ENCODE results near the gene SOSTDC1. TPM values are rescaled to one million over a fixed set of nuclear protein-coding genes. Genes with fewer than 3 reads are reported as not detected.
"Not testable (repeated sequence)": the region's sequence is repeated elsewhere in the genome, so short reads cannot be mapped to it uniquely, and the experiment has no call there.

Gene SOSTDC1
- total and polyA plus RNA-seq, 7 experiments from 2014 or later: not detected

DNA sequence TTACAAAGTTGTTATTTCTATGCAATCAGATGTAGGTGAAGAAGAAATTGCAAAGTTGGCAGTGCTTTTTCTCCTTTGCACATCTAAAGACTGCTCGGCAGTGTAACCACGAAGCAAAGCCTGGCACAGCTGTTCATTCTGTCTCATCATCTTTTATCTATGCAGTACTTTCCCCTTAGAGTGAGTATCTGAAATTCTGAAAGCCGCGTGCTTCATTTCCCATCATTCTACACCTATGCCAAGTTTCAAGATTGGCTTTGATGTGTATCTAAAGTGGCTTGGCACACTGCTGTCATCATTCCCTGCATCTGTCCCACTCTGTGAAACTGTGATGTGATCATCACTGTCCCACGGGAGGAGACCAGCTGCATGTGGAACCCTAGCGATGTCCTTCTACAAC, 15.2 kb downstream of the SOSTDC1 start:
- Histone ChIP-seq H3K36me3 (ENCODE audit: control insufficient read depth in 2 of 3, insufficient read depth in 3 of 3, low read length in 3 of 3) (no peaks in the 10 kb centered on the region), H3K27ac (ENCODE audit: low read depth, low read length) (no peak overlapping the region), H3K9me3 (ENCODE audit: control insufficient read depth in 2 of 3, low read length in 3 of 3) (no peaks in the 10 kb centered on the region), H3K27me3 (ENCODE audit: control insufficient read depth in 2 of 2, insufficient read depth in 2 of 2, low read length in 2 of 2) (no peaks in the 10 kb centered on the region), H3K4me1 (ENCODE audit: control insufficient read depth in 2 of 2, insufficient read depth in 2 of 2, low read length in 2 of 2) (no peaks in the 10 kb centered on the region), H3K4me3 (ENCODE audit: low read length) (no peak overlapping the region)
- H3K27ac Mint-ChIP-seq: no peak overlapping the region
- H3K36me3 Mint-ChIP-seq: no peaks in the 10 kb centered on the region
- no peak overlapping the region for H3K4me3 Mint-ChIP-seq
- no peak for ATAC-seq
- no peak for DNase-seq
- H3K9me3 Mint-ChIP-seq: no peaks in the 10 kb centered on the region
- peaks cover 0 to 2% (median 1%) of the 10 kb centered on the region in 7 donors for H3K4me1 Mint-ChIP-seq
- ChIA-PET POLR2A (no interaction called here), CTCF (no interaction called here)
- intact Hi-C loops (cut with micrococcal nuclease): no loop called here
- peaks cover 3 to 9% (median 7%) of the 10 kb centered on the region in 5 donors for H3K27me3 Mint-ChIP-seq

GRCh38 chr7:16447876-16448275, 17.7 kb downstream of the SOSTDC1 start:
- Mint-ChIP-seq H3K27ac (no peak overlapping the region), H3K4me3 (no peak overlapping the region), H3K27me3 (peaks cover 3 to 8% (median 6%) of the 10 kb centered on the region in 5 donors), H3K9me3 (no peaks in the 10 kb centered on the region), H3K4me1 (no peaks in the 10 kb centered on the region), H3K36me3 (no peaks in the 10 kb centered on the region)
- ATAC-seq (no peak), DNase-seq (no peak)
- H3K27ac ChIP-seq (ENCODE audit: low read depth, low read length): no peak overlapping the region
- H3K4me3 ChIP-seq (ENCODE audit: low read length): no peak overlapping the region
- H3K9me3 ChIP-seq (ENCODE audit: control insufficient read depth in 2 of 3, low read length in 3 of 3): no peaks in the 10 kb centered on the region
- H3K36me3 ChIP-seq (ENCODE audit: control insufficient read depth in 2 of 3, insufficient read depth in 3 of 3, low read length in 3 of 3): no peaks in the 10 kb centered on the region
- POLR2A ChIA-PET: no interaction called here
- intact Hi-C loops (cut with micrococcal nuclease): no loop called here
- H3K4me1 ChIP-seq (ENCODE audit: control insufficient read depth in 2 of 2, insufficient read depth in 2 of 2, low read length in 2 of 2): no peaks in the 10 kb centered on the region
- no peaks in the 10 kb centered on the region for H3K27me3 ChIP-seq (ENCODE audit: control insufficient read depth in 2 of 2, insufficient read depth in 2 of 2, low read length in 2 of 2)
- CTCF ChIA-PET: no interaction called here

DNA sequence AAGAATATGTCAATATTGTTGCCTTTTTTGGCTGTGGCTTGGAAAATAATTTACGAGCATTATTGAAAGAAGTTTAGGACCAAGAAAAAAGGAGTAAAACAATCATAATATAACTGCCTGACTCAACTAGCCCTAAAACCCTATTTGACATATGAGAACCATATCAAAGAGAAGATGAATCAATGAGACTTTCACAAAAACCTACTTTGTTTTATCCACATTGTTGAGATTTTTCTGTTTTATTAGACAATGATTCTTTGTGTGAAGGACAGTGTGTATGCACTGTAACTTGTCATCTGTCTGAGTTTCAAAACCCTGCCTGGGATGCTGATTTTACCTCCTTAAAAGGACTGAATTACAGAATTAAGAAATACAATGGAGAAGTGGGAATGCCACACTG, 19.0 kb downstream of the SOSTDC1 start:
- H3K4me3 Mint-ChIP-seq: no peak overlapping the region
- ChIA-PET POLR2A (no interaction called here), CTCF (no interaction called here)
- Histone ChIP-seq H3K27me3 (ENCODE audit: control insufficient read depth in 2 of 2, insufficient read depth in 2 of 2, low read length in 2 of 2) (no peaks in the 10 kb centered on the region), H3K4me1 (ENCODE audit: control insufficient read depth in 2 of 2, insufficient read depth in 2 of 2, low read length in 2 of 2) (no peaks in the 10 kb centered on the region), H3K9me3 (ENCODE audit: control insufficient read depth in 2 of 3, low read length in 3 of 3) (no peaks in the 10 kb centered on the region), H3K27ac (ENCODE audit: low read depth, low read length) (no peak overlapping the region), H3K36me3 (ENCODE audit: control insufficient read depth in 2 of 3, insufficient read depth in 3 of 3, low read length in 3 of 3) (no peaks in the 10 kb centered on the region), H3K4me3 (ENCODE audit: low read length) (no peak overlapping the region)
- DNase-seq: no peak
- peaks cover 0 to 12% (median 2%) of the 10 kb centered on the region in 5 donors for H3K27me3 Mint-ChIP-seq
- H3K9me3 Mint-ChIP-seq: no peaks in the 10 kb centered on the region
- H3K4me1 Mint-ChIP-seq: no peaks in the 10 kb centered on the region
- H3K36me3 Mint-ChIP-seq: no peaks in the 10 kb centered on the region
- intact Hi-C loops (cut with micrococcal nuclease): no loop called here
- ATAC-seq: no peak
- H3K27ac Mint-ChIP-seq: no peak overlapping the region

- H3K4me1 ChIP-seq (ENCODE audit: control insufficient read depth in 2 of 2, insufficient read depth in 2 of 2, low read length in 2 of 2); H3K27me3 ChIP-seq (ENCODE audit: control insufficient read depth in 2 of 2, insufficient read depth in 2 of 2, low read length in 2 of 2); H3K36me3 ChIP-seq (ENCODE audit: control insufficient read depth in 2 of 3, insufficient read depth in 3 of 3, low read length in 3 of 3); H3K4me3 Mint-ChIP-seq; H3K27ac Mint-ChIP-seq; DNase-seq; ATAC-seq; H3K9me3 ChIP-seq (ENCODE audit: control insufficient read depth in 2 of 3, low read length in 3 of 3); H3K9me3 Mint-ChIP-seq; H3K27ac ChIP-seq (ENCODE audit: low read depth, low read length); H3K36me3 Mint-ChIP-seq; H3K4me3 ChIP-seq (ENCODE audit: low read length); POLR2A ChIA-PET; H3K4me1 Mint-ChIP-seq; intact Hi-C loops (cut with micrococcal nuclease); H3K27me3 Mint-ChIP-seq: not testable (repeated sequence)
- CTCF ChIA-PET: interaction anchor here (1.1 kb wide), 1 partner anchor 12 kb away, joined by 3 read pairs; no protein-coding TSS in a partner anchor
These were observed 21.7 kb downstream of the SOSTDC1 start for GRCh38 chr7:16443871-16444270.

- Histone ChIP-seq H3K4me3 (ENCODE audit: low read length) (no peak overlapping the region), H3K36me3 (ENCODE audit: control insufficient read depth in 2 of 3, insufficient read depth in 3 of 3, low read length in 3 of 3) (no peaks in the 10 kb centered on the region), H3K27me3 (ENCODE audit: control insufficient read depth in 2 of 2, insufficient read depth in 2 of 2, low read length in 2 of 2) (no peaks in the 10 kb centered on the region), H3K4me1 (ENCODE audit: control insufficient read depth in 2 of 2, insufficient read depth in 2 of 2, low read length in 2 of 2) (no peaks in the 10 kb centered on the region), H3K9me3 (ENCODE audit: control insufficient read depth in 2 of 3, low read length in 3 of 3) (no peaks in the 10 kb centered on the region), H3K27ac (ENCODE audit: low read depth, low read length) (no peak overlapping the region)
- POLR2A ChIA-PET: no interaction called here
- intact Hi-C loops (cut with micrococcal nuclease): no loop called here
- H3K4me3 Mint-ChIP-seq: no peak overlapping the region
- peaks cover 0 to 15% (median 5%) of the 10 kb centered on the region in 5 donors for H3K27me3 Mint-ChIP-seq
- H3K36me3 Mint-ChIP-seq: peaks cover 0 to 3% (median 0%) of the 10 kb centered on the region in 5 donors
- no peak for ATAC-seq
- no peak overlapping the region for H3K27ac Mint-ChIP-seq
- peaks cover 0 to 2% (median 0%) of the 10 kb centered on the region in 7 donors for H3K4me1 Mint-ChIP-seq
- H3K9me3 Mint-ChIP-seq: no peaks in the 10 kb centered on the region
- CTCF ChIA-PET: no interaction called here
- DNase-seq: no peak
These were observed 26.6 kb downstream of the SOSTDC1 start for GRCh38 chr7:16438988-16439387.

DNA sequence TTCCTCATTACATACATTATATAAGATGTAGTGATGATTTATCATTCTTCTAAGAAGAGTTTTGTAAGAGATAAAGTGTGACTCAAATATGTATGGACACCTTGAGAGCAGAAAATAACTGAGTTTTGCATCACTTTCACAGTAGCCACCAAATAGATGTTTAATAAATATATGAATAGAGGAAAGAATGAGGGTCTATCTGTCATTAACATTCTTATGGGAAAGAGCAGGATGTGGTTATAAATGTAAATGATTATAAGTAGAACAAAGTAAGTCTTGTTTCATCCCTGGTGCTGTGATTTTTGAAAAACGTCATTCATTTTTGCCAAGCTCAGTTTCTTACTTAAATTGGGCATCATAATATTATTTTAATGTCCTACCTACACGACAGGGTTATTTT, 29.2 kb downstream of the SOSTDC1 start:
- H3K4me1 ChIP-seq (ENCODE audit: control insufficient read depth in 2 of 2, insufficient read depth in 2 of 2, low read length in 2 of 2): no peaks in the 10 kb centered on the region
- Mint-ChIP-seq H3K4me3 (no peak overlapping the region), H3K36me3 (peaks cover 0 to 3% (median 0%) of the 10 kb centered on the region in 5 donors), H3K27me3 (peaks cover 0 to 15% (median 0%) of the 10 kb centered on the region in 5 donors), H3K27ac (no peak overlapping the region), H3K9me3 (no peaks in the 10 kb centered on the region), H3K4me1 (peaks cover 0 to 5% (median 0%) of the 10 kb centered on the region in 7 donors)
- ATAC-seq (no peak), DNase-seq (no peak)
- CTCF ChIA-PET: no interaction called here
- no peaks in the 10 kb centered on the region for H3K9me3 ChIP-seq (ENCODE audit: control insufficient read depth in 2 of 3, low read length in 3 of 3)
- no peak overlapping the region for H3K4me3 ChIP-seq (ENCODE audit: low read length)
- POLR2A ChIA-PET: interaction anchor here (0.6 kb wide), 1 partner anchor 59 kb away, joined by 3 read pairs; no protein-coding TSS in a partner anchor
- no peak overlapping the region for H3K27ac ChIP-seq (ENCODE audit: low read depth, low read length)
- no peaks in the 10 kb centered on the region for H3K36me3 ChIP-seq (ENCODE audit: control insufficient read depth in 2 of 3, insufficient read depth in 3 of 3, low read length in 3 of 3)
- no peaks in the 10 kb centered on the region for H3K27me3 ChIP-seq (ENCODE audit: control insufficient read depth in 2 of 2, insufficient read depth in 2 of 2, low read length in 2 of 2)
- intact Hi-C loops (cut with micrococcal nuclease): no loop called here

- H3K4me3 ChIP-seq (ENCODE audit: low read length): no peak overlapping the region
- Mint-ChIP-seq H3K4me1 (peaks cover 0 to 5% (median 0%) of the 10 kb centered on the region in 7 donors), H3K36me3 (no peaks in the 10 kb centered on the region), H3K9me3 (no peaks in the 10 kb centered on the region), H3K27me3 (peaks cover 0 to 16% (median 0%) of the 10 kb centered on the region in 5 donors), H3K27ac (no peak overlapping the region), H3K4me3 (no peak overlapping the region)
- H3K36me3 ChIP-seq (ENCODE audit: control insufficient read depth in 2 of 3, insufficient read depth in 3 of 3, low read length in 3 of 3): no peaks in the 10 kb centered on the region
- no peak for ATAC-seq
- H3K9me3 ChIP-seq (ENCODE audit: control insufficient read depth in 2 of 3, low read length in 3 of 3): no peaks in the 10 kb centered on the region
- DNase-seq: no peak
- H3K4me1 ChIP-seq (ENCODE audit: control insufficient read depth in 2 of 2, insufficient read depth in 2 of 2, low read length in 2 of 2): no peaks in the 10 kb centered on the region
- intact Hi-C loops (cut with micrococcal nuclease): loop anchor here in 1 of 2 donors (2.0 kb wide), 1 partner anchor 485 kb away; no protein-coding TSS in a partner anchor
- POLR2A ChIA-PET: interaction anchor here (3.2 kb wide), 1 partner anchor 13 kb away, joined by 16 read pairs; the partner anchor contains the start of gene CRPPA
- no peaks in the 10 kb centered on the region for H3K27me3 ChIP-seq (ENCODE audit: control insufficient read depth in 2 of 2, insufficient read depth in 2 of 2, low read length in 2 of 2)
- H3K27ac ChIP-seq (ENCODE audit: low read depth, low read length): no peak overlapping the region
- CTCF ChIA-PET: interaction anchor here (0.9 to 4.5 kb wide), 3 partner anchors 9 to 131 kb away, joined by 4 to 28 read pairs (median 5); no protein-coding TSS in a partner anchor
These were observed 31.9 kb downstream of the SOSTDC1 start for GRCh38 chr7:16433568-16434122.
